ENCODE data around the gene SSH2.

The SSH2 gene

GRCh38 chr17:29734640-29735039 is 195.4 kb downstream of the SSH2 start:
- no peak overlapping the region for H3K4me2 ChIP-seq (ENCODE audit: low read depth, low read length, poor library complexity, severe bottlenecking)
- peaks cover 3% of the 10 kb centered on the region; the same call in 1 of the 2 replicates for H3K36me3 ChIP-seq (ENCODE audit: low read length)
- TF ChIP-seq EZH2phosphoT487 (conservative IDR thresholded peaks at IDR 0.05; ENCODE audit: low read length): no peak
- TF ChIP-seq, protein P1, sequence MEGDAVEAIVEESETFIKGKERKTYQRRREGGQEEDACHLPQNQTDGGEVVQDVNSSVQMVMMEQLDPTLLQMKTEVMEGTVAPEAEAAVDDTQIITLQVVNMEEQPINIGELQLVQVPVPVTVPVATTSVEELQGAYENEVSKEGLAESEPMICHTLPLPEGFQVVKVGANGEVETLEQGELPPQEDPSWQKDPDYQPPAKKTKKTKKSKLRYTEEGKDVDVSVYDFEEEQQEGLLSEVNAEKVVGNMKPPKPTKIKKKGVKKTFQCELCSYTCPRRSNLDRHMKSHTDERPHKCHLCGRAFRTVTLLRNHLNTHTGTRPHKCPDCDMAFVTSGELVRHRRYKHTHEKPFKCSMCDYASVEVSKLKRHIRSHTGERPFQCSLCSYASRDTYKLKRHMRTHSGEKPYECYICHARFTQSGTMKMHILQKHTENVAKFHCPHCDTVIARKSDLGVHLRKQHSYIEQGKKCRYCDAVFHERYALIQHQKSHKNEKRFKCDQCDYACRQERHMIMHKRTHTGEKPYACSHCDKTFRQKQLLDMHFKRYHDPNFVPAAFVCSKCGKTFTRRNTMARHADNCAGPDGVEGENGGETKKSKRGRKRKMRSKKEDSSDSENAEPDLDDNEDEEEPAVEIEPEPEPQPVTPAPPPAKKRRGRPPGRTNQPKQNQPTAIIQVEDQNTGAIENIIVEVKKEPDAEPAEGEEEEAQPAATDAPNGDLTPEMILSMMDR (IDR thresholded peaks at IDR 0.05; ENCODE audit: insufficient read depth, low read length, poor library complexity, severe bottlenecking): no peak
- H3K9ac ChIP-seq (ENCODE audit: low read length): no peak overlapping the region
- H3K27ac ChIP-seq (ENCODE audit: low read depth, low read length): no peak overlapping the region
- no peak overlapping the region for H2AFZ ChIP-seq (ENCODE audit: low read depth, low read length, severe bottlenecking)
- H3K27me3 ChIP-seq (ENCODE audit: low read length): no peaks in the 10 kb centered on the region
- H3F3A ChIP-seq (ENCODE audit: insufficient read depth): 0 out of 2 replicates have a peak, but pooled peaks cover 4% of the 10 kb centered on the region
- H4K20me1 ChIP-seq (ENCODE audit: low read depth, low read length): no peaks in the 10 kb centered on the region
- H3K79me2 ChIP-seq (ENCODE audit: insufficient read depth, low read length): peaks cover 5% of the 10 kb centered on the region; the same call in 1 of the 2 replicates
- H3K9me3 ChIP-seq (ENCODE audit: insufficient read depth, low read length): no peaks in the 10 kb centered on the region
- H3K9me2 ChIP-seq (replicated peaks; ENCODE audit: insufficient read depth, low read length): no peaks in the 10 kb centered on the region
- H3K4me3 ChIP-seq (ENCODE audit: insufficient read depth, low read length, poor library complexity, severe bottlenecking): no peak overlapping the region

DNA sequence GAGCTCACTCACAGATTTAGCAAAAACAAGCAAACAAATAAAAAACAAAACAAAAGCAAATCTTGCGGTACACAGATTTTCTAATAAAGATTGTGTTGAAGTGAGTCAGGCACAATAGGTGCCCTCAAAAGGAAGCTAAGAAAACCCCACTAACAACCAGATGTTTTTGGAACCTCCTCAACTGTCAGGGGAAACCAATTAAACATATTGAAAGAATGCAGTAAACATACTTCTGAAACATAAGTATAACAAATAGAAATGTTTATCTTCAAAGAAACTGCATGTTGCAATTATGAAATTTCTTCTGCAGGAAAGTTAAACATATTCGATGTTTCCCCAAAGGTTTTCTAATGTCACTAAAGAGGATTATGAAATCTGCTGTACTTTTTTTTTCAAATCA is 196.9 kb downstream of the SSH2 start:
- no peak overlapping the region for H3K4me2 ChIP-seq (ENCODE audit: low read depth, low read length, poor library complexity, severe bottlenecking)
- peaks cover 10% of the 10 kb centered on the region for H3K79me2 ChIP-seq (ENCODE audit: insufficient read depth, low read length)

DNA sequence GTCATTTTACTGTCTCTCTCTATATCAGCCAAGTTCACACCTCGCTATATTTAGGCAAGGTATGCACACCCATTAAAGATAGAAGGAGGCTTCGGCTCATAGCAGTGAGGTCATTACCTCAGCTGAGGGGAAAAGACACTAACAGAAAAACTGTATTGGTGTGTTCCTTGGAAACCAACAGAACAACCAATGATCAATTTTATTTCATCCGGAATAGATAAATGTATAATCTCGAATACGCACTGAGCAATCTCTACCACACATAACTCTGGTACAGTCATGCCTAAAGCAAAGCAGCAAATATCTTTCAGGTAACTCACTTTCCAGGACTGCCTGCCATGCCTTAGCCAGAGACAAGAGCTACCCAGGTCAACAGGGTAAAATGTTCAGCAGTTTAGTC is 197.4 kb downstream of the SSH2 start:
- H3F3A ChIP-seq (ENCODE audit: insufficient read depth): no peaks in the 10 kb centered on the region
- TF ChIP-seq, protein P1 (IDR thresholded peaks at IDR 0.05; ENCODE audit: insufficient read depth, low read length, poor library complexity, severe bottlenecking): no peak
- TF ChIP-seq EZH2phosphoT487 (conservative IDR thresholded peaks at IDR 0.05; ENCODE audit: low read length): no peak
- no peaks in the 10 kb centered on the region for H3K9me3 ChIP-seq (ENCODE audit: insufficient read depth, low read length)
- H4K20me1 ChIP-seq (ENCODE audit: low read depth, low read length): no peaks in the 10 kb centered on the region
- no peaks in the 10 kb centered on the region for H3K27me3 ChIP-seq (ENCODE audit: low read length)
- no peak overlapping the region for H3K4me2 ChIP-seq (ENCODE audit: low read depth, low read length, poor library complexity, severe bottlenecking)
- no peak overlapping the region for H2AFZ ChIP-seq (ENCODE audit: low read depth, low read length, severe bottlenecking)
- no peak overlapping the region for H3K4me3 ChIP-seq (ENCODE audit: insufficient read depth, low read length, poor library complexity, severe bottlenecking)
- no peak overlapping the region for H3K9ac ChIP-seq (ENCODE audit: low read length)
- no peak overlapping the region for H3K27ac ChIP-seq (ENCODE audit: low read depth, low read length)
- H3K79me2 ChIP-seq (ENCODE audit: insufficient read depth, low read length): peaks cover 15% of the 10 kb centered on the region
- H3K36me3 ChIP-seq (ENCODE audit: low read length): peaks cover 3% of the 10 kb centered on the region; the same call in 1 of the 2 replicates
- H3K9me2 ChIP-seq (replicated peaks; ENCODE audit: insufficient read depth, low read length): no peaks in the 10 kb centered on the region

More for the DNA sequence above, 196.9 kb downstream of the SSH2 start:
- Histone ChIP-seq H3K27me3 (ENCODE audit: low read length) (no peaks in the 10 kb centered on the region), H3K9ac (ENCODE audit: low read length) (no peak overlapping the region), H3F3A (ENCODE audit: insufficient read depth) (no peaks in the 10 kb centered on the region), H3K4me3 (ENCODE audit: insufficient read depth, low read length, poor library complexity, severe bottlenecking) (no peak overlapping the region), H3K36me3 (ENCODE audit: low read length) (peaks cover 3% of the 10 kb centered on the region; the same call in 1 of the 2 replicates), H2AFZ (ENCODE audit: low read depth, low read length, severe bottlenecking) (no peak overlapping the region), H3K9me3 (ENCODE audit: insufficient read depth, low read length) (no peaks in the 10 kb centered on the region), H4K20me1 (ENCODE audit: low read depth, low read length) (no peaks in the 10 kb centered on the region), H3K9me2 (replicated peaks; ENCODE audit: insufficient read depth, low read length) (no peaks in the 10 kb centered on the region), H3K27ac (ENCODE audit: low read depth, low read length) (no peak overlapping the region)
- TF ChIP-seq, protein P1 (IDR thresholded peaks at IDR 0.05; ENCODE audit: insufficient read depth, low read length, poor library complexity, severe bottlenecking): no peak
- TF ChIP-seq EZH2phosphoT487 (conservative IDR thresholded peaks at IDR 0.05; ENCODE audit: low read length): no peak

Data from SU-DHL-6 (cell line).